OCI-LY1 (cell line): ENCODE measurements around the gene ME3.

Experiments used
- H2AFZ ChIP-seq: fragments of 200-600 bp; sonication (generic), shearing (Covaris generic); 2 replicates; pipeline ENCODE4 v1.6.0; 2014; ENCODE audit warnings: antibody characterized with exemption, mild to moderate bottlenecking, low read length
- H3F3A ChIP-seq: fragments of 200-600 bp; sonication (generic), shearing (Covaris generic); 2 replicates; pipeline ENCODE4 v1.6.0; 2014; ENCODE audit warnings: mild to moderate bottlenecking, antibody characterized with exemption, low read length, moderate library complexity; ENCODE audit not compliant: insufficient read depth
- H3K27ac ChIP-seq: fragments of 200-600 bp; sonication (generic); 2 replicates; pipeline ENCODE4 v1.5.1; 2014; ENCODE audit warnings: low read length, mixed run types, mild to moderate bottlenecking, low read depth; ENCODE audit not compliant: poor library complexity, severe bottlenecking
- H3K27me3 ChIP-seq: fragments of 200-600 bp; sonication (generic); 2 replicates; pipeline ENCODE4 v1.6.0; 2014; ENCODE audit warnings: antibody characterized with exemption, mild to moderate bottlenecking, low read length, moderate library complexity; ENCODE audit not compliant: insufficient read depth
- H3K36me3 ChIP-seq: fragments of 200-600 bp; sonication (generic); 2 replicates; pipeline ENCODE4 v1.6.1; 2014; ENCODE audit warnings: mild to moderate bottlenecking, antibody characterized with exemption, low read length, moderate library complexity, mixed read lengths; ENCODE audit not compliant: insufficient read depth
- H3K4me1 ChIP-seq: fragments of 200-600 bp; sonication (generic); 2 replicates; pipeline ENCODE4 v1.5.1; 2014; ENCODE audit warnings: mild to moderate bottlenecking, low read length, moderate library complexity; ENCODE audit not compliant: insufficient read depth, severe bottlenecking
- H3K4me2 ChIP-seq: fragments of 200-600 bp; sonication (generic), shearing (Covaris generic); 2 replicates; pipeline ENCODE4 v1.6.1; 2014; ENCODE audit warnings: low read length
- H3K4me3 ChIP-seq: fragments of 200-600 bp; sonication (generic); 2 replicates; pipeline ENCODE4 v1.5.1; 2014; ENCODE audit warnings: low read length, low read depth, mild to moderate bottlenecking, mixed read lengths; ENCODE audit not compliant: poor library complexity, severe bottlenecking
- H3K79me2 ChIP-seq: fragments of 200-600 bp; shearing (Covaris generic); 2 replicates; pipeline ENCODE4 v1.6.1; 2016; ENCODE audit warnings: mixed run types, low read length, mixed read lengths; ENCODE audit not compliant: insufficient read depth
- H3K9ac ChIP-seq: fragments of 200-600 bp; sonication (generic), shearing (Covaris generic); 2 replicates; pipeline ENCODE4 v1.6.1; 2014; ENCODE audit warnings: mild to moderate bottlenecking, low read length, mixed read lengths
- H3K9me2 ChIP-seq: fragments of 200-600 bp; sonication (generic), shearing (Covaris generic); 2 replicates; pipeline ENCODE4 v1.6.1; 2014; ENCODE audit warnings: low read depth, mild to moderate bottlenecking, low read length, mixed read lengths
- H3K9me3 ChIP-seq: fragments of 200-600 bp; shearing (Covaris generic); 2 replicates; pipeline ENCODE4 v1.6.1; 2014; ENCODE audit warnings: low read length, mixed read lengths
- H4K20me1 ChIP-seq: fragments of 200-600 bp; sonication (generic), shearing (Covaris generic); 2 replicates; pipeline ENCODE4 v1.6.0; 2016; ENCODE audit warnings: mild to moderate bottlenecking, low read length; ENCODE audit not compliant: insufficient read depth
- CTCF ChIP-seq: fragments of 200-600 bp; sonication (generic), shearing (Covaris generic); IDR thresholded peaks from 2 replicates; pipeline ENCODE4 v1.5.1; 2017; ENCODE audit warnings: mild to moderate bottlenecking, antibody characterized with exemption, low read length, moderate library complexity, mixed read lengths
- EZH2 ChIP-seq: fragments of 200-600 bp; sonication (generic), shearing (Covaris generic); IDR thresholded peaks from 2 replicates; pipeline ENCODE4 v1.8.0; 2017; ENCODE audit warnings: borderline replicate concordance, mixed run types, mild to moderate bottlenecking, antibody characterized with exemption, low read length, moderate library complexity, mixed read lengths

Gene ME3

GRCh38 chr11:86696004-86696403 lies 23.6 kb upstream of the ME3 start:
- Histone ChIP-seq H3K27ac (no peak overlapping the region), H2AFZ (no peak overlapping the region), H3K4me1 (no peaks in the 10 kb centered on the region), H3K27me3 (no peaks in the 10 kb centered on the region), H4K20me1 (no peaks in the 10 kb centered on the region), H3K4me2 (no peak overlapping the region), H3K36me3 (no peaks in the 10 kb centered on the region), H3K4me3 (no peak overlapping the region), H3F3A (no peaks in the 10 kb centered on the region), H3K9ac (no peak overlapping the region), H3K9me3 (no peaks in the 10 kb centered on the region), H3K9me2 (no peaks in the 10 kb centered on the region), H3K79me2 (no peaks in the 10 kb centered on the region)
- TF ChIP-seq CTCF (no peak), EZH2 (no peak)

GRCh38 chr11:86695373-86695772 lies 23.0 kb upstream of the ME3 start:
- H3F3A ChIP-seq = no peaks in the 10 kb centered on the region
- no peak overlapping the region for H2AFZ ChIP-seq
- H3K36me3 ChIP-seq = no peaks in the 10 kb centered on the region
- H3K27ac ChIP-seq = no peak overlapping the region
- H3K79me2 ChIP-seq = no peaks in the 10 kb centered on the region
- no peaks in the 10 kb centered on the region for H3K4me1 ChIP-seq
- H3K4me2 ChIP-seq = no peak overlapping the region
- no peak overlapping the region for H3K9ac ChIP-seq
- H3K9me3 ChIP-seq = no peaks in the 10 kb centered on the region
- H3K4me3 ChIP-seq = no peak overlapping the region
- no peaks in the 10 kb centered on the region for H3K27me3 ChIP-seq
- no peaks in the 10 kb centered on the region for H3K9me2 ChIP-seq
- H4K20me1 ChIP-seq = no peaks in the 10 kb centered on the region
- TF ChIP-seq CTCF = no peak
- no peak for TF ChIP-seq EZH2

DNA sequence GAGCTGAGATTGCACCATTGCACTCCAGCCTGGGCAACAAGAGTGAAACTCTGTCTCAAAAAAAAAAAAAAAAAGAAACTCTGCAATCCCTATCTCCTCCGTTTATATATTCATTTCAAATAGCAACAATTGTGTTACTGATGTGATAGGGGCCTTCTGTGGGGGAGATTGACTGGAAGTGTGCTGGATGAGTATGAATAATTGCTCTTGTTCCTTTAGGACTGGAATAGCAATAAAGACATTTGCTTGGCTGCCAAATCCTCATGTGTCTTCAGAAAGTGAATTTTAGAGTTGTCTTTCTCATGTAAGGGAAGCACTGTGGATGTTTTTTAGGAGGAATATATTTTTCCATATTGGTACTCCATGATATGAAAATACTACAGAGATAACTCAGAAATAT lies 21.1 kb upstream of the ME3 start:
- no peak for TF ChIP-seq EZH2
- TF ChIP-seq CTCF = no peak
- Histone ChIP-seq H2AFZ (no peak overlapping the region), H3K4me2 (no peak overlapping the region), H3F3A (no peaks in the 10 kb centered on the region), H3K36me3 (no peaks in the 10 kb centered on the region), H3K9me2 (no peaks in the 10 kb centered on the region), H3K79me2 (no peaks in the 10 kb centered on the region), H3K27me3 (no peaks in the 10 kb centered on the region), H3K9me3 (no peaks in the 10 kb centered on the region), H3K4me3 (no peak overlapping the region), H4K20me1 (no peaks in the 10 kb centered on the region), H3K9ac (no peak overlapping the region), H3K4me1 (no peaks in the 10 kb centered on the region), H3K27ac (no peak overlapping the region)
